Measurements from ENCODE around the gene FBXW9.
"Not testable (repeated sequence)": the region's sequence is repeated elsewhere in the genome, so short reads cannot be mapped to it uniquely, and the experiment has no call there.

FBXW9 gene

GRCh38 chr19:12715102-12715501 lies 18.7 kb upstream of the FBXW9 start:
- DNase-seq (ENCODE audit: low read depth in 2 of 2) = no peak

GRCh38 chr19:12713304-12713703 lies 16.9 kb upstream of the FBXW9 start:
- not testable (repeated sequence) for DNase-seq (ENCODE audit: low read depth in 2 of 2)

- not testable (repeated sequence) for DNase-seq (ENCODE audit: low read depth in 2 of 2)
Measured at GRCh38 chr19:12712077-12712476, 15.6 kb upstream of the FBXW9 start.

- DNase-seq (ENCODE audit: low read depth in 2 of 2) = no peak
Measured at GRCh38 chr19:12711187-12711586, 14.8 kb upstream of the FBXW9 start.

GRCh38 chr19:12708641-12709040 lies 12.2 kb upstream of the FBXW9 start:
- no peak for DNase-seq (ENCODE audit: low read depth in 2 of 2)

- no peak for DNase-seq (ENCODE audit: low read depth in 2 of 2)
Measured at GRCh38 chr19:12706332-12706718, 9.9 kb upstream of the FBXW9 start.

- no peak for DNase-seq (ENCODE audit: low read depth in 2 of 2)
Measured at GRCh38 chr19:12705654-12706331, 9.4 kb upstream of the FBXW9 start.

- no peak for DNase-seq (ENCODE audit: low read depth in 2 of 2)
Measured at GRCh38 chr19:12705169-12705568, 8.7 kb upstream of the FBXW9 start.

GRCh38 chr19:12703046-12703445 lies 6.6 kb upstream of the FBXW9 start:
- DNase-seq (ENCODE audit: low read depth in 2 of 2) = no peak

- no peak for DNase-seq (ENCODE audit: low read depth in 2 of 2)
Measured at GRCh38 chr19:12701596-12702282, 5.3 kb upstream of the FBXW9 start.

GRCh38 chr19:12698138-12698537 lies 1.7 kb upstream of the FBXW9 start:
- DNase-seq (ENCODE audit: low read depth in 2 of 2) = no peak

GRCh38 chr19:12697425-12697824 lies 994 bp upstream of the FBXW9 start:
- not testable (repeated sequence) for DNase-seq (ENCODE audit: low read depth in 2 of 2)

- DNase-seq (ENCODE audit: low read depth in 2 of 2) = no peak
Measured at GRCh38 chr19:12695997-12696365, 450 bp downstream of the FBXW9 start.

- no peak for DNase-seq (ENCODE audit: low read depth in 2 of 2)
Measured at GRCh38 chr19:12695514-12695913, 917 bp downstream of the FBXW9 start.

GRCh38 chr19:12695096-12695495 lies 1.3 kb downstream of the FBXW9 start:
- DNase-seq (ENCODE audit: low read depth in 2 of 2) = no peak

GRCh38 chr19:12694641-12695040 lies 1.8 kb downstream of the FBXW9 start:
- DNase-seq (ENCODE audit: low read depth in 2 of 2) = no peak

- no peak for DNase-seq (ENCODE audit: low read depth in 2 of 2)
Measured at GRCh38 chr19:12692960-12693359, 3.5 kb downstream of the FBXW9 start.

- no peak for DNase-seq (ENCODE audit: low read depth in 2 of 2)
Measured at GRCh38 chr19:12689581-12690216, 6.7 kb downstream of the FBXW9 start.

GRCh38 chr19:12689012-12689411 lies 7.4 kb downstream of the FBXW9 start:
- DNase-seq (ENCODE audit: low read depth in 2 of 2) = no peak

- no peak for DNase-seq (ENCODE audit: low read depth in 2 of 2)
Measured at GRCh38 chr19:12687496-12688196, 8.8 kb downstream of the FBXW9 start, which contains the start of gene GNG14. Gene GNG14, plus strand, starts transcription at chr19:12687998. Its CDS starts 51 bp downstream, at chr19:12688049.

- DNase-seq (ENCODE audit: low read depth in 2 of 2) = no peak
Measured at GRCh38 chr19:12685831-12686230, 10.6 kb downstream of the FBXW9 start.
